ENCODE results near the gene RTBDN. TPM values are rescaled to one million over a fixed set of nuclear protein-coding genes. Genes with fewer than 3 reads are reported as not detected.

Gene RTBDN
- total RNA-seq, 1 donor from 2014 or later: not detected

DNA sequence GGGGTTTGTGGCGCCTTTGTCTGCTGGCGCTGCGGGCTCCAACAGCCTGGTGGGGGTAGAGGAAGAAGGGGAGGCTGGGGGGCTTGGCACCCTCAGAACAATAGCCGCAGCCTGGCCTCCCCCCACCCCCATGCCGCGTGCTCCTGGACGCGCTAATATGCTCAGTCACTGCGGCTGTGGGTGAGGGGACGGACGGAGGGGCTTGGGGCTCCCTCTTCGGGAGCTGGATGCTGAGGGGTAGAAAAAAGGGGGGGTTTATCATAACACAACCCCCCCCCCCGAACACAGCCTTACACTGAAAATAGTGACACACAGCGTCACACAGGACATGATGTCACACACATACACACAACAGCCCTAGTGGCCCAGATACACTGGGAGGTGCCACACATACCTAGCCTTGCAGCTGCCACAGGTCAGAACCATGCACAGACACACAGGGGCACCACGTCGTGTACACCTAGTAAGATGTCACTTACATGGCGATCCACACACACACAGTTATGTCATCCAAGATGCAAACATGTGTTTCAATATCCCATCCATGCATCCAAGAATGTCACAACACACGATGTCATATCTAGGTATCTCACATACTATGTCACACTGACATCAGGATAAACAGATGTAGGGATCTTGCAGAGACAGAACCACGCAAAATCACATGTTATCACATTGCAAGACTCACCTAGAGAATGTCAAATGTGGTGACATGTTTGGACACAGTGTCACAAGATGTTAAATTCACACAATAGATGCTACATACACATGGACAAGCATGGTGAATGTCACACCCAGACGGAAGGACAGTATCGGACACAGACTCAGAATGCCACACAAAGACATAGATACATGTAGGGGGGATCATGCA is 4.7 kb upstream of the RTBDN start:
- Mint-ChIP-seq H3K4me1 (ENCODE audit: unreplicated experiment) (peaks cover 30% of the 10 kb centered on the region), H3K9me3 (no peaks in the 10 kb centered on the region), H3K36me3 (no peaks in the 10 kb centered on the region), H3K4me3 (peak overlapping the region; percentile 85), H3K27me3 (peaks cover 83% of the 10 kb centered on the region), H3K27ac (no peak overlapping the region)
- TF ChIP-seq, protein P1, sequence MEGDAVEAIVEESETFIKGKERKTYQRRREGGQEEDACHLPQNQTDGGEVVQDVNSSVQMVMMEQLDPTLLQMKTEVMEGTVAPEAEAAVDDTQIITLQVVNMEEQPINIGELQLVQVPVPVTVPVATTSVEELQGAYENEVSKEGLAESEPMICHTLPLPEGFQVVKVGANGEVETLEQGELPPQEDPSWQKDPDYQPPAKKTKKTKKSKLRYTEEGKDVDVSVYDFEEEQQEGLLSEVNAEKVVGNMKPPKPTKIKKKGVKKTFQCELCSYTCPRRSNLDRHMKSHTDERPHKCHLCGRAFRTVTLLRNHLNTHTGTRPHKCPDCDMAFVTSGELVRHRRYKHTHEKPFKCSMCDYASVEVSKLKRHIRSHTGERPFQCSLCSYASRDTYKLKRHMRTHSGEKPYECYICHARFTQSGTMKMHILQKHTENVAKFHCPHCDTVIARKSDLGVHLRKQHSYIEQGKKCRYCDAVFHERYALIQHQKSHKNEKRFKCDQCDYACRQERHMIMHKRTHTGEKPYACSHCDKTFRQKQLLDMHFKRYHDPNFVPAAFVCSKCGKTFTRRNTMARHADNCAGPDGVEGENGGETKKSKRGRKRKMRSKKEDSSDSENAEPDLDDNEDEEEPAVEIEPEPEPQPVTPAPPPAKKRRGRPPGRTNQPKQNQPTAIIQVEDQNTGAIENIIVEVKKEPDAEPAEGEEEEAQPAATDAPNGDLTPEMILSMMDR (conservative IDR thresholded peaks at IDR 0.05): no peak
- no peak for DNase-seq (ENCODE audit: extremely low spot score, unreplicated experiment)

DNA sequence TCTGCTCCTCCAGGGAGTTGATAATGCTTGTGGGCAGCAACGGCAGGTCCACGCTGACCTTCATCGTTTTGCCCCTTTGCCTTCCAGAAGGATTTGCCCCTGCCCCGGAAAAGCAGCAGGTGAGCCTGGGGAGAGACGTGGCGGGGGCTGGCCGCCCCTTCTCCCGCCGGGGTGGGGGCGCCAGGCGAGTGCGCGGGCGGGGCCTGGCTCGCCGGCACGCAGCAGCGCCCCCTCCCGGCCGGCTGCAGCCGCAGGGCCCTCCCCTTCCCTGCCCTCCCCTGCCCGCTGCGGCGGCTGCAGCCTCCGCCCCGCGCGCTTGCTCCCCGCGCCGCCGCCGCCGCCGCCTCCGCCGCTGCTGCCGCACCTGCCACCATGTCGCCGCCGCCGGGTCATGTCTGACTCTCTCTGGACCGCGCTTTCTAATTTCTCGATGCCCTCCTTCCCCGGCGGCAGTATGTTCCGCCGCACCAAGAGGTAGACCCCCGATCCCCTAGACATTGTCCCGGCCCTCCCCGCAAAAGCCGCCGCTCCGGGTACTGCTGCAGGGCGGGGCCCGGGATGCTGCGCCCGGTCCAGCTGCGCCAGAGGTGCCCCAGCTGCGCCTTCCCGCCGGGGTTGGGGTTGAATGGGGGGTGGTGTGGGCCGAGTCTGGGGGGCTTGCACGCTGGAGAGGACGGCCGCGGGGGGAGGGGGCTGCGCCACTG is 4.0 kb upstream of the RTBDN start, which contains the start of gene MAST1:
Gene MAST1, plus strand, starts transcription at position 334 of the 704 bp plus-strand sequence. Its CDS starts 58 bp downstream, at position 392.
- Mint-ChIP-seq H3K27me3 (peaks cover 84% of the 10 kb centered on the region), H3K4me3 (peak within 1 kb of the TSS; percentile 85), H3K4me1 (ENCODE audit: unreplicated experiment) (peaks cover 31% of the 10 kb centered on the region), H3K9me3 (no peaks in the 10 kb centered on the region), H3K36me3 (no peaks in the 10 kb centered on the region), H3K27ac (no peak within 1 kb of the TSS)
- peak; percentile 75 for DNase-seq (ENCODE audit: extremely low spot score, unreplicated experiment)
- TF ChIP-seq, protein P1 (conservative IDR thresholded peaks at IDR 0.05): peak; percentile 80

DNA sequence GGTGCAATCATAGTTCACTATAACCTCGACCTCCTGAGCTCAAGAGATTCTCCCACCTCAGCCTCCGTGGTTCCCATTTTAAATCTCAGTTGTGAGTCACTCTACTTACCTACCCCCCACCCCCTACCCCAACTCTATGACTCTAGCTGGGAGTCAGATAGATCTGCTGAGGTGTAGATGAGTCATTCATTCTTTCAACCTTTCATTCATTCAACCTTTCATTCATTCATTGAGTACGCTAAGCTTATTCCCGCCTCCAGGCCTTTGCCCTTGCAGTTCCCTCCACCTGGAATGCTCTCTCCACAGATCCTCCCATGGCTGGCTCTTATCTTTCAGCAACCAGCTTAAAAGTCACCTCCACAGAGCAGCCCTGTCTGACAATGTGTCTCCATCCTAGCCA is 2.8 kb upstream of the RTBDN start:
- H3K4me1 Mint-ChIP-seq (ENCODE audit: unreplicated experiment): peaks cover 38% of the 10 kb centered on the region

DNA sequence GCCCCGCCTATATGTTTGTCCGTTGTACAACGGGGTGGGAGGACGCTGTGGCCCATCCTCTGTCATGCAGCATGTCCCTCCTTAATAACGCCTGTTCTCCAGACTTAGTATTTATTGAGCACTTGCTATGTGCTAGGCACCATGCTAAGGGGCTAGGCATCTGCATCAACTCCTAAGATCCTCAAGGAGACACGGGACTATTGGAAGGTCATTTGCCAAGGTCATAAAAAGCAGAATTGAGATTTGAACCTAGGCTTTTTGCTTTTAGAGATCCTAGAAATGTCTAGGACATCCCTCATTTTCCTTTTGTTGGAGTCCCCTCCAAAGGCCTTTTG is 2.1 kb upstream of the RTBDN start:
- peak overlapping the region; percentile 40 for H3K4me3 Mint-ChIP-seq
- H3K27ac Mint-ChIP-seq: no peak overlapping the region
- peaks cover 90% of the 10 kb centered on the region for H3K27me3 Mint-ChIP-seq
- no peak for DNase-seq (ENCODE audit: extremely low spot score, unreplicated experiment)
- H3K4me1 Mint-ChIP-seq (ENCODE audit: unreplicated experiment): peaks cover 33% of the 10 kb centered on the region
- peaks cover 3% of the 10 kb centered on the region for H3K36me3 Mint-ChIP-seq
- H3K9me3 Mint-ChIP-seq: no peaks in the 10 kb centered on the region
- TF ChIP-seq, protein P1 (conservative IDR thresholded peaks at IDR 0.05): no peak

More for the DNA sequence above, 2.8 kb upstream of the RTBDN start:
- Mint-ChIP-seq H3K36me3 (peaks cover 3% of the 10 kb centered on the region), H3K27me3 (peaks cover 89% of the 10 kb centered on the region), H3K4me3 (no peak overlapping the region), H3K9me3 (no peaks in the 10 kb centered on the region), H3K27ac (no peak overlapping the region)
- TF ChIP-seq, protein P1 (conservative IDR thresholded peaks at IDR 0.05): no peak
- no peak for DNase-seq (ENCODE audit: extremely low spot score, unreplicated experiment)

DNA sequence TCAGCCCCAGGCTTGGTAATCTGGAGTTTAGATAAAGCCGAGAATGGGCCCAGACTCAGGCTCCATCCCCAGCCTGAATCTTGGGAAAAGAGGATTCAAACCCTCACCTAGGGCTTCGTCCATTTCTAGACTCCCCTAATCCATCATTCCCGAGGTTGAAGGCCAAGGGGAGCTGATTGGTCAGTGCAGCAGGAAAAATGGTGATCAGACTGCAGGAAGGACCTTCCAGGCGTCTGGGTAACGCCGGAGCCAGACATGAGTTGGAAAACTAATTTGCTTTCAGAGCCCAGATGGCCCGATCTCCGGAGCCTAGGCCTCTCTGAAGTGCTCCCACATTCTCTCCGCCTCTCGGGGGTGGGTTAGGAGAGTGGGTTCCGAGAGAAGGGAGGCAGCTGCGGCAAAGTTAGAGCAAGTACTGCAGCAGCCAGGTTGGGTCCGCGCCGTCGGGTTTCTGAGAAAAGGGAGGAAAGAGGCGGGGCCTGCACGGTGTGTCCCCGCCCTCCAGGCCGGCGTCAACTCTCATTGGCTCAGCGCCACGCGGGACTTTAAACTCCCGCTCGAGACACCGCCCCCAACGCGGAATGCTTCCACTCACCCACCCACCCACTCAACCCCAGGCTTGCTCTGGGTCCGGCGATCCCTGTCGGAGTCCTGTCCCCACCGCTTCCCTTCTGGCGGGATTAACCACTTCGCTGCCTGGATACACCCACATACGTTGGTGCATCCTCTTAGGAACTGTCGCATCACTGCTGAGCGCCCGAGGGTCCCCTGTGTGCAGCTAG is 788 bp upstream of the RTBDN start:
- Mint-ChIP-seq H3K36me3 (peaks cover 3% of the 10 kb centered on the region), H3K4me1 (ENCODE audit: unreplicated experiment) (peaks cover 23% of the 10 kb centered on the region), H3K9me3 (no peaks in the 10 kb centered on the region), H3K27ac (no peak overlapping the region), H3K4me3 (peak overlapping the region; percentile 73), H3K27me3 (peaks cover 90% of the 10 kb centered on the region)
- TF ChIP-seq, protein P1 (conservative IDR thresholded peaks at IDR 0.05): no peak
- DNase-seq (ENCODE audit: extremely low spot score, unreplicated experiment): no peak

All from type B pancreatic cell (in vitro differentiated cells).